ENCODE measurements around the gene ENG. TPM values are rescaled to one million over a fixed set of nuclear protein-coding genes. Genes with fewer than 3 reads are reported as not detected.

The ENG gene
- polyA plus RNA-seq, 1 of the 3 experiments (the other 2 are of a cell fraction), result 18.8 TPM

DNA sequence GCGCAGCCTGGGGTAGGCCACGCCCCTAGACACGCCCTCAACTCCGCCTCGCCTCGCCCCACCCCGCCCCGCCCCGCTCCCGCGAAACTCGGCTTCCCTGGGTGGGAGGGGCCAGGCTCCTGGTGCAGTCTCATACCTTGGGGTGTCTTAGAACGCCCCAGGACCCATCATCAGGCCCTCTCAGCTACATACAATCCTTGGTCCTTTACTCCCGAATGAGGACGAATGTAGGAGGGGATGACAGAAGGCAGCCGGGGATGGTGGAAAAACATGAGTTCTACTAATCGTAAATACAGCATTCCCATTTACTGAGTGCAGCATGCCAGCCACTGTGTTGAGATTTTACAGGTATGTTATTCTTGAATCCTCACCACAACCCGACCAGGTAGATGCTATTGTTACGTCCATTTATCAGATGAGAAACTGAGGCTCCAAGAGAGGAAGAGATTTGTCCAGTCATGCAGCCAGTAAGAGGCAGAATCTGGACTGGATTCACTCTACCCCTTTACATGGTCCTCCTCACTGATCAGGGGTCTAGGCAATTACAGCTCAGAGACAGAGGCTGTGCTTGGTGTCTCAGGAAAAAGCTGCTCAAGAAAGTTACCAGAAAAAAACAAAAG lies 82.8 kb downstream of the ENG start:
- TF ChIP-seq NFIC (IDR thresholded peaks at IDR 0.05; ENCODE audit: borderline replicate concordance) (no peak), REST (IDR thresholded peaks at IDR 0.05; ENCODE audit: low read depth, low read length) (no peak), RXRA (IDR thresholded peaks at IDR 0.05; ENCODE audit: borderline replicate concordance, low read depth) (no peak), USF1 (IDR thresholded peaks at IDR 0.05; ENCODE audit: borderline replicate concordance, low read depth) (no peak)
- TF ChIP-seq, protein P1, sequence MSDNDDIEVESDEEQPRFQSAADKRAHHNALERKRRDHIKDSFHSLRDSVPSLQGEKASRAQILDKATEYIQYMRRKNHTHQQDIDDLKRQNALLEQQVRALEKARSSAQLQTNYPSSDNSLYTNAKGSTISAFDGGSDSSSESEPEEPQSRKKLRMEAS (IDR thresholded peaks at IDR 0.05; ENCODE audit: low read depth), result no peak
- Histone ChIP-seq H3K9me3 (no peaks in the 10 kb centered on the region), H3K27ac (ENCODE audit: low read depth in 2 of 2, low read length in 1 of 2) (no peak overlapping the region), H3K9me2 (no peaks in the 10 kb centered on the region), H3K4me3 (ENCODE audit: low read depth in 2 of 2, low read length in 1 of 2) (peak overlapping the region; percentile 46 to 61), H3K27me3 (ENCODE audit: insufficient read depth) (no peaks in the 10 kb centered on the region), H3K9ac (no peak overlapping the region), H4K20me1 (ENCODE audit: insufficient read depth) (no peaks in the 10 kb centered on the region), H3K36me3 (replicated peaks in 1 of 2; ENCODE audit: control insufficient read depth in 1 of 2, insufficient read depth in 2 of 2, low read length in 1 of 2) (no peaks in the 10 kb centered on the region), H2AFZ (ENCODE audit: low read depth) (peak overlapping the region; percentile 64), H3K4me1 (ENCODE audit: control insufficient read depth in 1 of 2, insufficient read depth in 2 of 2, low read depth in 1 of 2, low read length in 1 of 2) (peaks cover 0 to 17% of the 10 kb centered on the region in 2 experiments; a peak in 1 of 4 replicates), H3K79me2 (ENCODE audit: insufficient read depth) (no peaks in the 10 kb centered on the region), H3F3A (replicated peaks; ENCODE audit: insufficient read depth) (no peaks in the 10 kb centered on the region), H3K4me2 (peak overlapping the region; percentile 83)
- ChIA-PET POLR2A (interaction anchor here (0.8 to 1.6 kb wide), 5 partner anchors 13 to 28 kb away, joined by 3 to 7 read pairs (median 4); partner anchors contain the start of gene CDK9), CTCF (interaction anchor here (1.0 to 7.4 kb wide), 8 partner anchors 11 to 264 kb away, joined by 3 to 36 read pairs (median 4); partner anchors contain the start of genes CDK9 and TOR2A)
- 11% methylated on average over 7 of the region's 19 CpGs for WGBS (ENCODE audit: low lambda C conversion rate)
- no peak for DNase-seq

DNA sequence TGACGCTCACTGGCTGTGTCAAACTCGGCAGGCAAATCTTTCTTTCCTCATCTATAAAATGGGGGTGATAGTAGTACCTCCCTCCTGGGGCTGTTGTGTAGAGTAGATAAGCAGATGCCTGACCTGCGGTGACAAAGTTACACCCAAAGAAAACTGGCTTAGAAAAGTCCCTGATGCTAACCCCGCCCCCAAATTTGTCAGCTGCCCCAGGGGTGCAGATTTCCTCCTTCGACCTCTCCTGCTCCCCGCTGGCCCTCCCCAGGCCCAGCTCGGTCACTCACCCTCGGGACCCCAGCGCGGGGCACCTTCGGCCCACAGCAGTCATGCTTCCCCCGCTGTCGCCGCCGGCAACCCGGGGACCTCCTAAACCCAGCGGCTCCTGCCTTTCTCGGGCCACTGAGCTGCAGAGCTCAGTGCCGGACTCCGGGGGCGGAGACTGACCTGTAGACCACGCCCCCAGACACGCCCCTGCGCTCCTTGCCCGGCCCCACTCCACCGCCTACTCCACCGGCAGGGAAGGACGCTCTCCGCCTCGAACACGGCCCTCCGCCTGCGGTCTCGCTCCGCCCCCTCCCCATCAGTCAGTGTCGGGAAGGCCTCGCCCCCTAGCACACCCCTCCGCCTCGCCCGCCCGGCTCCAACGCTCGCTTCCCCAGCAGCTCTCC lies 83.4 kb downstream of the ENG start:
- H3K9me2 ChIP-seq, result no peaks in the 10 kb centered on the region
- no peak overlapping the region; the same call in 1 of the 2 replicates for H3K9ac ChIP-seq
- H3K4me3 ChIP-seq (ENCODE audit: low read depth in 2 of 2, low read length in 1 of 2), result peak overlapping the region; percentile 46 to 61
- no peak overlapping the region for H3K27ac ChIP-seq (ENCODE audit: low read depth in 2 of 2, low read length in 1 of 2)
- DNase-seq, result peak; percentile 99
- TF ChIP-seq NRF1 (IDR thresholded peaks at IDR 0.05; ENCODE audit: low read depth, low read length), result peak; percentile 57
- TF ChIP-seq MXI1 (IDR thresholded peaks at IDR 0.05; ENCODE audit: low read depth, low read length), result peak; percentile 40; the same call in 1 of the 2 replicates
- no peak for TF ChIP-seq ELF1 (IDR thresholded peaks at IDR 0.05)
- TF ChIP-seq EP300 (IDR thresholded peaks at IDR 0.05; ENCODE audit: borderline replicate concordance in 1 of 2, low read depth in 1 of 2, low read length in 1 of 2), result no peak
- peak; percentile 50; the same call in 1 of the 2 replicates for TF ChIP-seq SIN3A (IDR thresholded peaks at IDR 0.05; ENCODE audit: borderline replicate concordance, low read depth, low read length)
- TF ChIP-seq USF2 (IDR thresholded peaks at IDR 0.05; ENCODE audit: borderline replicate concordance, low read depth, low read length), result no peak
- peak; percentile 94 for TF ChIP-seq PBX3 (IDR thresholded peaks at IDR 0.05)
- no peaks in the 10 kb centered on the region for H4K20me1 ChIP-seq (ENCODE audit: insufficient read depth)
- H3K27me3 ChIP-seq (ENCODE audit: insufficient read depth), result no peaks in the 10 kb centered on the region
- 20% methylated on average over 19 of the region's 43 CpGs for WGBS (ENCODE audit: low lambda C conversion rate)
- no peaks in the 10 kb centered on the region for H3K79me2 ChIP-seq (ENCODE audit: insufficient read depth)
- peaks cover 0 to 17% of the 10 kb centered on the region in 2 experiments; a peak in 1 of 4 replicates for H3K4me1 ChIP-seq (ENCODE audit: control insufficient read depth in 1 of 2, insufficient read depth in 2 of 2, low read depth in 1 of 2, low read length in 1 of 2)
- POLR2A ChIA-PET, result interaction anchor here (0.8 to 1.6 kb wide), 6 partner anchors 12 to 159 kb away, joined by 3 to 7 read pairs (median 4); partner anchors contain the start of genes CDK9 and PIP5KL1
- H3K9me3 ChIP-seq, result no peaks in the 10 kb centered on the region
- H3K36me3 ChIP-seq (replicated peaks in 1 of 2; ENCODE audit: control insufficient read depth in 1 of 2, insufficient read depth in 2 of 2, low read length in 1 of 2), result no peaks in the 10 kb centered on the region
- peak overlapping the region; percentile 82; the same call in 1 of the 2 replicates for H2AFZ ChIP-seq (ENCODE audit: low read depth)
- H3F3A ChIP-seq (replicated peaks; ENCODE audit: insufficient read depth), result no peaks in the 10 kb centered on the region
- peak overlapping the region; percentile 83 for H3K4me2 ChIP-seq
- CTCF ChIA-PET, result interaction anchor here (1.0 to 7.4 kb wide), 6 partner anchors 12 to 145 kb away, joined by 3 to 36 read pairs (median 5); partner anchors contain the start of genes CDK9 and TOR2A

Measured in SK-N-SH (cell line).